GM19351 (cell line): ENCODE results near the gene PWWP2B.

Experiments
- ATAC-seq: cut with Tn5 transposase; IDR thresholded peaks from one replicate; pipeline ENCODE4 v1.9.1; 2021; ENCODE audit warnings: mild to moderate bottlenecking, moderate library complexity; ENCODE audit not compliant: unreplicated experiment

PWWP2B gene

DNA sequence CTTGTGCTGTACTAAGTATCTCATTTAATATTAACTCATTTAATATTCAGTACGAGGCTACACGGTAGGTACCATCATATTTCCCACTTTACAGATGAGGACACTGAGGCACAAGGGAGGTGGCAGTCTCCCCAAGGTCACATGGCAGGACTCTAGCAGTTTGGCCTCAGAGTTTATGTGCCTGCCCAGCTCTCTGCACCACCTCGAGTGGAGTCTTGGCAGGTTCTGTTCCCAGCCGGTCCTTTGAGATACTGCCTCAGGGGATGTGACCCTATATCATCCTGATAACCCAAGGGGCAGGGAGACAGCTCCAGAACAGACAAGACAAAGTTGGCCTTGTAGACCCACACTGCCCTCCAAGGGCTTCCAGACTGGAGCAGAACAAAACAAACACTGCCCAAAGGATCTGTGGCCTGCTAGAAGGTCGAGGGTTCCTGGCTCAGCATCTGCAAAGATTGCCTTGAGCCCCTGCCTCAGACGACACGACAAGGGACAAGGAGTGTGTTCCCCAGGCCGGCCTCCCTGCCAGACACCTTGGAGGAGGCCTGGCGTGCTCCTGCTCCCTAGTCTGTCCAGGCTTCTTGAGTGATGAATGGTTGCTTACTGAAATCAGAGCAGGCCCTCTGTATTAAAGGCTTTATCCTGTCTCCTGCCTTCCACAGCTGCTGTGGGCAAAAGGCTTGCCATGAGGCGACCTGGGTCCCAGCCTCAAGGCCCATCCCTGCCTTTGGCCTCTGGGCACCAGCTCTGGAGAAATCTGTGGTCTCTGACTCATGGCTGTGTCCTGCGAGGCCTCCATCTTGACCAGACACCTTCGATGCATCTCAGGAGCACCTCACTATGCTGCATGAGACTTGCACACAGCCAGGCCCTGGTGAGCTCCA is 3.9 kb upstream of the PWWP2B start:
- no peak for ATAC-seq

DNA sequence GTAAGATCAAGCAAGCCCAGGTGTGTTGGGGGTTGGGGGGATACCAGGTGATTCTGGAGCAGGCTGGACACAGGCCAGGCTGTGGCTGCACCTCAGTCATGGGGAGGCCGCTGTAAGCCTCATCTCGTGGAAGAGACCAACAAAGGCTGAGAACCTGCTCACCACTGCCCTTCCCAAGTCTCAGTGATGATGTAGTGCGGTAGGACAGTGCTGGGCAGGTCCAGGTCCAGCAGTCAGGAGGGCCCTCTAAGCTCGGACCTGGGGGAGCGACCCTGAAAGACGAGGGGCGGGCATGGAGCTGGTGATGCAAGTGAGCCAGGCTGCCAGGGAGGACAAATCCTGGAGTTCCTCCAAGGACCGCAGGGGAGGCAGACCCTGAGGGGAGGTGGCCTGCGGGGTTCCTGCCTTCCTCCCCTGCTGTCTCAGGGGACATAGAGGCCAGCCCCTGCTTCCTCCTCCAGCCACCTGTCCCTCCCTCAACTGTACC is 3.3 kb upstream of the PWWP2B start:
- ATAC-seq, result no peak

GRCh38 chr10:132394201-132394811 is 2.7 kb upstream of the PWWP2B start:
- ATAC-seq, result no peak

- ATAC-seq, result no peak
Observed at GRCh38 chr10:132394936-132395703, 1.9 kb upstream of the PWWP2B start.

DNA sequence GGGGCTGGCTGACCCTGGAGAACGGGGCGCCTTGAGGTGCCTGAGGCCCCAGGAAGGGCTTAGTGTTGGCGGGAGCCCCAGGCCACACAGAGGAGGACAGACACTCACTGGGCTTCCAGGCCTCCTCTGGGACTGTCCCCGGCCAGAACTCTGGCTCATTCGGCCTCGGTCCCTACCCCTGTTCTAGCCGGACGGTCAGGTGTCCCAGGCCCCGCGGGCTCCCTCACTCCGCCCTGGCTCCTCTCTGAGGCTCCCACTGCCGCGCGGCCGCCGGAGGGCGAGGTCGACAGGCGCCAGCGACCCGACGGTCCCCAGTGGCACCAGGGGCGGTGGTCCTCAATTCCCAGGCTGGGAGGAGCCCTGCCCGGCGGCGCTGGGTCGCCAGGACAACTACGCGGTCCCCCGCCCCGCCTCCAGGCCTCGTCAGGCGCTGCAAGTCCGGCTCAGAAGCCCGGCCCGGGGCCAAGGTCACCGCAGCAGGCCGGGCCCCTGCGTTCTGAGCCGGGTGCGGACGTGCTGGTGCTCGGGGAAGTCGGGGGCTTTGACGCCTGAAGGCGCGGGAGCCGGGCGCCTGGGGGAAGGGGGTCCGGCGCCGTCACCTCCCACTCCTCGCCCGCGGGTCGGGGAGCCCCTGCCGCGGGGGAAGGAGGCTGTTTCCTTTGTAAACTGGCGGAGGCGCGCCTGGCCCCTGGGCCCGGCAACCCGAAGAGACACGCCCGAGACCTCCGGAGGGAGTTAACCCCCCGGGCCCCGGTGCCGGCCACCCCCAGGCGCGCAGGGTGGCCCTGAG is 1.1 kb upstream of the PWWP2B start:
- peak; percentile 10 for ATAC-seq

- peak; percentile 51 for ATAC-seq
Observed at GRCh38 chr10:132396494-132397035, 435 bp upstream of the PWWP2B start.

DNA sequence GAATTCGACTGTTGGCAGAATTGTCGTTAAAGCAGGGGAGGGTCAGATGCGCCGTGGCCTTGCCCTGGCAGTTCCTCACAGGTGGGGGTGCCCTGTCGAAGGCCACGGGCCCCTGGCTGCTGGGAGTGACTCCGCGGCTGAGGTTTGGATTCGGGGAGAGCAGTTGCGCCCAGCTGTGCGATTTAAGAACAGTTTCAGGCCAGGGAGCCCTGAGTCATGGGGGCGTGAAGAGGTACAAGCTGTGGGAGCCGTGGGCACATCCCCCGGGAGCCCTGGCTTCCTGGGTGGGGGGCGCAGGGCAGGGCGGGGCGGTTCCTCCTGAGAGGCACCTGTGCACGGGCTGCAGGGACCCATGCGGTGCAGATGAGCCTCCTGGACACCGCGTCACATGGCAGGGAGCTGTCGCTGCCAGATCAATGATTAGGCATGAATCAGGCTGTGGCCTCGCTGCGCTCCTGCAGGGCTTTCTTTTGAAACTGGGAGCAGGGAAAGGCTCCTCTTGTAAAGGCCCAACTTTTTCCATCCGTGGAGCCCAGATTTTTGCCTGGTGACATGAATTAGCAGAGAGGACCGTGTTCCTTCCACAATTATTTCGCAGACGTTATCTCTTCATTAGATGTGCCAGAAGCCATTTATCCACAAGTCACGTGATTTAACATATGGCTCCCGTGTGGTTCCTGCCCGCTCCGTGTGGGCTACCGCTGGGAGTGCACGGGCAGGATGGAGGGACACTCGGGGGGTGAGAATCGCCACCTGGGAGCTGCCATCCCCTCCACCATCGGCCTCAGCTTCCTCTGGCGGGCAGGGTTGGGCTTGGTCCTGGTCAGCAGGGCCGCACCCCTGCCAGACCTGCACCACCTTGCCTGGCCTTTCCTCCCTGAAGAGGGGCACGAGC is 918 bp downstream of the PWWP2B start:
- ATAC-seq, result peak; percentile 30

- no peak for ATAC-seq
Observed at GRCh38 chr10:132398566-132398991, 1.6 kb downstream of the PWWP2B start.

GRCh38 chr10:132399117-132400035 is 2.4 kb downstream of the PWWP2B start:
- no peak for ATAC-seq

DNA sequence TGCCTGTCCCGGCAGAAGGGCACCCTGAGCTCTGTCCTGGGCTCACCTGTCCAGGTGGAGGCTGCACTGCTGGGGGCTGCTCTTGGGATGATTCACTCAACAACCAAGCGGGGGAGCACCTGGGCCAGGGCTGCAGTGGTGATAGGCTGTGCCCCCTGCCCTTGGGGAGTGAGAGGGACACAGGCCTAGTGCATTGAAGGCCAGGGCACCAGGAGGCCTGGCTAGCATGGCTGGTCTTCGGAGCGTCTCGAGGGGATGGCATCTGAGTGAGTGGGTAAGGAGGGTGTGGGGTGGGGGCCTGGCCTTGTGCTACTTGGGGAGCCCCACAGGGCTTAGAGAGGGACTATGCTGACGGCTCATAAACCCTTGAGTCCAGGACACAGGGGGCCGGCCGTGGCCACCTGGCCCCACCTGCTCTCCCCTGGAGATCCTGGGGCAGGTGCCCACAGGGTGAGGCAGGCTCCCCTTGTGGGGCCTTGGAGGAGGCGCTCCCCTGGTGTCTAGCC is 3.1 kb downstream of the PWWP2B start:
- no peak for ATAC-seq

- ATAC-seq, result no peak
Observed at GRCh38 chr10:132400547-132401151, 3.6 kb downstream of the PWWP2B start.

GRCh38 chr10:132401401-132402118 is 4.6 kb downstream of the PWWP2B start:
- no peak for ATAC-seq

DNA sequence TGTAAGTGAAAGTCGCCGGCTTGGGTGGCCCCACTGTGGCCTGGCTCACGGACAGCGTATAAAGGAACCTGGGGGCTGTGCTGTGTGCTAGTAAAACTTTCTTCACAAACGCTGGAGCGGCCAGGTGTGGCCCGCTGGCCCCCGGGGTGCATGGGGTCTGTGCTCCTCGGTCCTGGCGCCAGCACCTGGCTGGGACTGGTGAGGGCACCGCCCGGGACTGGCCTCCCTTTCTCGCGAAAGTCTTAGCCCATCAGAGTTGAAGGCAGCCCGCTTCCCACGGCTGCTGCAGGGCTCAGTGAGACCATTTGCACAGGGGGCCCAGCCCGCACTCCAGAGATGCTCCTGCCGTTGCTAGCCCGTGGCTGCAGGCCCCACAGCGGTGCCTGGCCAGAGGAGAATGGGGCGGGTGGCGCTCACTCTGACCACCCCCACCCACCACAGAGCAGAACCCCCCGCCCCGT is 5.8 kb downstream of the PWWP2B start:
- ATAC-seq, result no peak

DNA sequence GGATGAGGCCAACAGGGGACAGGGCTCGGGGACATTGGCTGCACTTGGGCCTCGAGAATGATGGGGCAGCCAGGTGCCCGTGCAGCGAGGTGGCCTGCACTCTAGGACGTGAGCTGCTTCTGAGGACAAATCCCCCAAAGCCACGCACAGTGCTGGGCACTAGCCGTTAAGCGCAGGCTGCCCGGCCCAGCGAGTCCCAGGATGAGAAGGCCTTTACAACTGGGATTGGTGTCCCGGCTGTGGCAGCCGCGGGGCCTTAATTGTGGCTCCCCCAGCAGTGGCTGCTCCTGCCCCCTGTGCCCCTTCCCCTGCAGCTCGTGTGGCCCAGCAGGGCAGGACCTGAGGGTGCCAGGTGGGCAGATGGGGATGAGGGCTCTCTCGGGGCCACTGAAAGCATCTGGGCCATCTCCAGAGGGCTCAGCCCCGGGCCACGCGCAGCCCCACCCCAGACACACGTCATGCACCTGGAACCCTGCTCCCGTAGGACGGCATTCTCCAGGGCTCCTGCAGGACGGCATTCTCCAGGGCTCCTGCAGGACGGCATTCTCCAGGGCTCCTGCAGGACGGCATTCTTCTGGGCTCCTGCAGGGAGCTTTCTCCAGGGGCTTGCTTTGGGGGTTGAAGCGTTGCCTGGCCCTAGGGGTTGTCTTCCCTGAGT is 6.6 kb downstream of the PWWP2B start:
- no peak for ATAC-seq

- no peak for ATAC-seq
Observed at GRCh38 chr10:132404169-132404880, 7.3 kb downstream of the PWWP2B start.
